HG03558 (cell line): ENCODE measurements around the gene HTR1E.
"Not testable (repeated sequence)": the region's sequence is repeated elsewhere in the genome, so short reads cannot be mapped to it uniquely, and the experiment has no call there.

Source experiments
- ATAC-seq: cut with Tn5 transposase; IDR thresholded peaks from one replicate; pipeline ENCODE4 v1.9.1; 2021; ENCODE audit warnings: moderate number of reproducible peaks; ENCODE audit not compliant: unreplicated experiment; ENCODE audit errors: extremely low read depth

The HTR1E gene

DNA sequence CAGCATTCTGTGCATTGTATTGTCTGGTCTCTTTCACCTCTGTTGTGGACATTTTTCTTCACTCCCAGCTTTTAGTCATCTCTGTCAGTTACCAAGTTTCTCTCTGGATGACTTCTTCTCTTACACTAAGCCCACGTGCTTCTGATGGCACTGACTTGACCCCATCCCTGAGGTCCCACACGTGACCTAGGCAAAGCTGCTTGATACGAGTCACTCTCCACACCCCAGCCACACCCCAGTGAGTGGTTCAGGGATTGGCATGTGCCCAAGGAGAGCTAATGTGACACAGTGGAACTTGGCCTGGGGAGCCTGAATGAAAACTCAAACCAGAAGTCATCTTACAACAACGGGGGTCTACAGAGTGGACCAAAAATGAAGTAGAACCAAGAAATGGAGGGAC, 32.2 kb downstream of the HTR1E start:
- ATAC-seq: no peak

DNA sequence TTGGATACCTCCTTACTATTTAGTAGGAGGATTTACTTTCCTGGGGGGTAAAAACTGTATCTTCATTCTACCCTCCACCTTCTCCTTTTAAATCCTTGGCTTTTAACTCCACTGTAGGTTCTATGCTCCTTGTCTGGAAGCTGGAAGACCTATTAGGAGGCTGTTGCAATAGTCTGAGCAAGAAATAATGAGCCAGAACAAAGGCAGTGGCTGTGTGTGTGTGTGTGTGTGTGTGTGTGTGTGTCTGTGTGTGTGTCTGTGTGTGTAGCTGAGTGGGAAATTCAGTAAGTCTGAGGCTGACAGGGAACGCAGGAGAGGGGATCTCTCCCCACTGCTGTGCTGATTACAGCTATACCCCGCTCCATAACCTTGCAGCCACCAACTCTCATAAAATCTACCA, 35.8 kb downstream of the HTR1E start:
- ATAC-seq: no peak

DNA sequence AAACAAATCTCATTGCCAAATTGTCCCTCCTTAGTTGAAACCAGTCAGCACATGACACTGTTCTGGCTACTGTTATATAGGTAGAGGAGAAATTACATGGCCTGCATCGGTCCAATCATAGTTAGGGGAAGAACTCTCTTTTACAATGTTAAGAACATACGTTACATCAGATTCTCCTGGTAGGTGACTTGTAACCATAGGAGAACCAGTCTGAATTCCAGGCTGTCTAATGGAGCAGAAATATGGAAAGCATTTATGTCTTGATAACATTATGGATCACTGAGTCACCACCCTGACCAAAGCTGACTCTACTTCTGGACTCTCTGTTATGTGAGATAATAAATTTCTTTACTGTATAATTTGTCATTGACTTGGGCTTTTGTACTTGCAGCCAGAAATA, 40.9 kb downstream of the HTR1E start:
- no peak for ATAC-seq

DNA sequence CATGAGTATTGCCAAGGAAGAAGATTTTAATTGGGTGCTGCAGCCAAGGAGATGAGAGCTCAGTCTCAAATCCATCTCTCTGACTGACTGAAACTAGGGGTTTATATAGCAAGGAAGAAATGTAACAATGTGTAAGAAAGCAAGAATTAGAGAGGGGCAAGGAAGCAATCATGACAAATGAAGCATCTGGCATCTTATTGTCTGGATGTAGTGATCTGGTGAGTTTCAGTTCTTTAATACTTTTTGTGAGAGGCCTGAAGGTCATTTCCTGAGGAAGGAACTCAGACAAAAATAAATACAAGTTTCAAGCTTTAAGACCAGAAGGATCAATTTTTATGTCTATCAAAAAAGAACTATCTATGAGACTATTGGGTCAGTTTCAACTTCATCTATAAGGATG, 64.2 kb downstream of the HTR1E start:
- no peak for ATAC-seq

DNA sequence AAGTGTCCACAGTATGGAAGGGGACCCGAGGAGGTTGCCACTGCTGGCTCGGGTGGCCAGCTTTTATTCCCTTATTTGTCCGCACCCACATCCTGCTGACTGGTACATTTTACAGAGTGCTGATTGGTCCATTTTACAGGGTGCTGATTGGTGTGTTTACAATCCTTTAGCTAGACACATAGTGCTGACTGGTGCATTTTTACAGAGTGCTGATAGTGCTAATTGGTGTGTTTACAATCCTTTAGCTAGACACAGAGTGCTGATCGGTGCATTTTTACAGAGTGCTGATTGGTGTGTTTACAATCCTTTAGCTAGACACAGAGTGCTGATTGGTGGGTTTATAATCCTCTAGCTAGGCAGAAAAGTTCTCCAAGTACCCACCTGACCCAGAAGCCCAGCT, 65.1 kb downstream of the HTR1E start:
- not testable (repeated sequence) for ATAC-seq

DNA sequence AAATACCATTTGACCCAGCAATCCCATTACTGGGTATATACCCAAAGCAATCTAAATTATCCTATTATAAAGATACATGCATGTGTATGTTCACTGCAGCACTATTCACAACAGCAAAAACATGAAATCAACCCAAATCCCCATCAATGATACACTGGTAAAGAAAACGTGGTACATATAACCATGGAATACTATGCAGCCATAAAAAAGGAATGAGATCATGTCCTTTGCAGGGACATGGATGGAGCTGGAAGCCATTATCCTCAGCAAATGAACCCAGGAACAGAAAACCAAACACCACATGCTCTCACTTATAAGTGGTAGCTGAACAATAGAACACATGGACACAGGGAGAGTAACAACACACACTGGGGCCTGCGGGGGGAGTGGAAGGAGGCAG, 69.2 kb downstream of the HTR1E start:
- ATAC-seq: not testable (repeated sequence)

DNA sequence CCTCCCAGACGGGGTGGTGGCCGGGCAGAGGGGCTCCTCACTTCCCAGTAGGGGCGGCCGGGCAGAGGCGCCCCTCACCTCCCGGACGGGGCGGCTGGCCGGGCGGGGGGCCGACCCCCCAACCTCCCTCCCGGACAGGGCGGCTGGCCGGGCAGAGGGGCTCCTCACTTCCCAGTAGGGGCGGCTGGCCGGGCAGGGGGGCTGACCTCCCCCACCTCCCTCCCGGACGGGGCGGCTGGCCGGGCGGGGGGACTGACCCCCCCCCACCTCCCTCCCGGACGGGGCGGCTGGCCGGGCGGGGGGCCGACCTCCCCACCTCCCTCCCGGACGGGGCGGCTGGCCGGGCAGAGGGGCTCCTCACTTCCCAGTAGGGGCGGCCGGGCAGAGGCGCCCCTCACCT, 72.3 kb downstream of the HTR1E start:
- ATAC-seq: not testable (repeated sequence)

DNA sequence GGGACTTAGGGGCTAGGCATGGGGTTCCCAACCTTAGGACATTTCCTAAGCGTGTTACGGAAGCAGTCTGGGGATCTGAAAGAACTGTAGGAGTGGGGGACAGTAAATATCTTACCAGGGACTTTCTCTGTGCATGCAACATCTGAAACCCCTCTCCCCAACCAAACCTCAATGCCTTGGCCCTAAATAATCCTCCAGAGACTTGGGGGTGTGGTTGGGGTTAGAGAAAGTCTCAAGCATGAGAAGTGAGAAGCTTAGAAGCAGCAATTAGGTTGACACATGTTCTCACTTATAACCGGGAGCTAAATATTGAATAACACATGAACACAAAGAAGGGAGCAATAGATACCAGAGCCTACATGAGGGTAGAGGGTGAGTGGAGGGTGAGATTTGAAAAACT, 74.7 kb downstream of the HTR1E start:
- no peak for ATAC-seq

DNA sequence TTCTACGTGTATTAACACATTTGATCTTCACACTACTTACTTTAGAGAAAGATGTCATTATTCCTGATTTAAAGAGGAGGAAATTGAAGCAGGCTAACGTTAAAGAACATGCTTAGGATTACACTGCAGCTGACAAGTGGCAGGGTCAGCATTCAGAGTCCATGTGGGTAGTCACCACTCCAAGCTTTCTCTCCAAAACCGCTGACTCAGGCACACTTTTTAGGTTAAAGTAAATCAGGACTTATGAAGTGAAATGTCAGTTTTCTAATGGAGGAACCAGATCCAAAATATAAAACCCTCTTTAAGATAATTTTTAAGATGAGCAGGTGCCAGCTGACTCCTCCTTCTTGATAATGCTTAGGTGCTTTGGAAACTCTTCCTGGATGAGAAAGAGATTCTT, 75.4 kb downstream of the HTR1E start:
- no peak for ATAC-seq

DNA sequence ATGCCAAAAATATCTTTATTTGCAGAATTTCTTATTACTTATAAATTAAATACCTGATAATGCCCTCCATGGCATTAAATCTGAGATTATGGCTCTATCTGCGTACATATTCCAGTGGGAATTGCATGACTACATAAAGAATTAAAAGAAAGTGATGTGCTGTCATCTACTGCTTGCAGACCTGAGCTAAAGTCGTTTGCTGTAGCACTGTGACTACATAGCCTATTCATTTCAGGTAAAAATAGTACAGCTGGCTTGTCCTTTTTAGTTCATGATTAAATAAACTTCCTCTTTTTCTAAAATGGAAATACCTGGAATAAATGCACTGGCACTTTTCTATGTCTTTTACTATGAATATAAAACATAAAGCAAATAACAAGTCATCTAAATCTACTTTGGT, 79.4 kb downstream of the HTR1E start:
- ATAC-seq: no peak

DNA sequence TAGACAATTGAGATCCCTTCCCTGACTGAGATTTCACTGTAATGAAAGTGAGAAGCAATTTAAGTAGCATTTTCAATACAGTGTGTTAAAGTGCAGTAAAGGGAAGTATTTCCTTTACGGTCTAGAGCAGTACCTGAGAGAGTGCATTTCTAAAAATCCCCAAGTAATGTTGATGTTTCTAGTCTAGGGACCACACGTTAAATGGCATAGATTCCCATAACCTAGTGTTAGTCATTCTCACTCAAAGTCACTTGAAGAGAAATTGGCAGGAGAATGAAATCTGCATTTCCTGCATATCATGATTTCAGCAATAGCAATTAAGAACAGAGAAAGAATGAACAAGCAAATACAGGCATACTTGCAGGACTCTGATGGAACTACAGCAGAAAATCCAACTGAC, 89.7 kb downstream of the HTR1E start:
- no peak for ATAC-seq

DNA sequence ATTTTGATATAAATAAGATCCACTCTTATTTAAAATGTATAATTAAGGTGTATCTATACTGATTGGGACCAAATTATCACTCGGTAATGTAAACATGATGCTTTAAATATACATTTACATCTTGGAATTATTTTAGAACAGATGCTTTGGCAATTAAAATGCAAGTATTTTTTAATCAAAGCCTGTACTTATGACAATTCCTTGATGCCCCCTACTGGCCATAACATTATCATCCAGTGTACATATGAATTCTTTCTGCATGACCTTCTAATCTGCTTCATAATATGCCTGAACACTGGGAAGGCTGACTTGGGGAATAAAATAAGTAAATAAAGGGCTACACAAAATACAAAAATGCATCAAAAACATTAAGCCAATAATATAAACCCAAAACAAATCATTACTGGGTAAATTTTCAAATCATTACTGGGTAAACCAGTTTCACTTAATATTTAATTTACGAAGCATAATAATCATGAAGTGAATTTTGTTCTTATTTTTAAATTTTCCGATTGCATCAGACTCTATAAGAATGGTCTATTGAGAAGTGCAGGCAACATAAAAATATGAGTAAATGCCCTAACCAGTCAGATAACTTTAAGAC, 92.5 kb downstream of the HTR1E start:
- no peak for ATAC-seq

DNA sequence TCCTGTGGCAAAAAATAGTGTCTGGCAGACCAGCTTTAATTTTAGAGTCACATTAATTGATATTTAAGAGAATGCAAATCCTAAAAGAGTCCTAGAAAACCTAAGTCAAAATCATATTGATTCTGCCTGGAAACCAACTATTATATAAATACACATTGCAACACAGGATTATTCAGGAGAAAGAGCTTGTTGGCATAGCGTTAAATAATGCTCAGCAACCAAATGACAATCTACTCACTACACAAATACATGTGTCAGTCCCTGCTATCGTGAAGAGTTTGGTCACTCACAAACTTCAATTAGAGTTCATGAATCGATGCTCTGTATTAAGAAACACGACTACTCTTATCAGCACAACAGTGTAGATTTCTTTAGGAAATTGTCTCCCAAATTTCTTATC, 103.4 kb downstream of the HTR1E start:
- ATAC-seq: no peak

DNA sequence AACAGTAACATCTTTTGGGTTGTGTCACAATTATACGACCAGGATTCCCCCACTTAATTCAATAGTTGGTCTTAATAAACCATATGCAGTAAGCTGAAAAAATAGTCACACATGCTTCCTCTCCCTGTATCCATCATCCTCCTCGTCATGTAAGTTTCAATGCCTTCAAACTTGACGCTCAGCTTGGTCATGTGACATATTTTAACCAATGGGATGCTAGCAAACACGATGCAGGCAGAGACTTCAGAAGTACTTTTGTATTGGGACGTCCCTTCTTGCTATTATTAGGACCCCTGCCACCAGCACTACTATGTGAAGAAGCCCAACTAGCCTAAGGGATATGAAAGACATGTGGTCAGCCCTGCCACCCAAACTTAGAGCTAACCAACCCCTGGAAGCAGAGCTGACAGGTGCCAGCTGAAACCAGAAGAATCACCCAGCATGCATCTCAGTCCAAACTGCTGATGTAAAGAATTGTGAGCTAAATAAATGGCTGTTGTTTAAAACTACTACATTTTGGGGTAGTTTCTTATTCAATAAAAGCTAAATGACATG, 108.3 kb downstream of the HTR1E start:
- no peak for ATAC-seq

DNA sequence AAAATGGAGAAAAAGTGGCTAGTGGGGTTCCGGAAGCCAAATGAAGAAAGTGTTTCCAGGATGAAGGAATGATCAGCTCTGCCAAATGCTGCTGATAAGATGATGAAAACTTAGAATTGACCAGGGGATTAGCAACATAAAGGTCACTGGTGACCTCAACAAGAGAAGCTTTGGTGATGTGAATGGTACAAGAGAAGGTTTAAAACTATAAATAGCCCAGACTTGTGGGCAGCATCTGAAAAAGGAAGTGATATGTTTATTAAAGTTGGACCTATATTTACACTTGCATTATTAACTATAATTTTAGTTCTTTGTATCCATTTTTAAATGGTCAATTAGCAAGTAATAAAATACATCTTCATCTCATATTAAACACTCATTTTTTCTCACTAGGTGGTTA, 112.5 kb downstream of the HTR1E start:
- no peak for ATAC-seq

DNA sequence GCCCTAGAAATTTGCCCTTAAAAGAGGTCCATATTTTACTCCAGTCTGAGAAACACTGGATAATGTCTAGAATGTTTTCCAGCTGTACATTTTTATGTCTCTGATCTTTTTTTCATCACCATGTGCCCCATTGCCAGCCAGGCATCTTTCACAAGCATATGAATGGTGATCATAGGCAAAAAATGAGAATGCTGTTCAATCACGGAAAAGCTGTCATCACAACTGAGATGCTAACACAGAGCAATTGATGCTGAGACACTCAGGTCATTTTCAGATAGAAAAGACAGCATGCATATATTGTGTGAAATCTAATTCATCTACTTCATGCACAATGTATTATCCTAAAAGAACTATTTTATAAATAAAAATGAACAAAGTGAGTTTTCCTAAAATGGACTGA, 116.0 kb downstream of the HTR1E start:
- ATAC-seq: no peak

DNA sequence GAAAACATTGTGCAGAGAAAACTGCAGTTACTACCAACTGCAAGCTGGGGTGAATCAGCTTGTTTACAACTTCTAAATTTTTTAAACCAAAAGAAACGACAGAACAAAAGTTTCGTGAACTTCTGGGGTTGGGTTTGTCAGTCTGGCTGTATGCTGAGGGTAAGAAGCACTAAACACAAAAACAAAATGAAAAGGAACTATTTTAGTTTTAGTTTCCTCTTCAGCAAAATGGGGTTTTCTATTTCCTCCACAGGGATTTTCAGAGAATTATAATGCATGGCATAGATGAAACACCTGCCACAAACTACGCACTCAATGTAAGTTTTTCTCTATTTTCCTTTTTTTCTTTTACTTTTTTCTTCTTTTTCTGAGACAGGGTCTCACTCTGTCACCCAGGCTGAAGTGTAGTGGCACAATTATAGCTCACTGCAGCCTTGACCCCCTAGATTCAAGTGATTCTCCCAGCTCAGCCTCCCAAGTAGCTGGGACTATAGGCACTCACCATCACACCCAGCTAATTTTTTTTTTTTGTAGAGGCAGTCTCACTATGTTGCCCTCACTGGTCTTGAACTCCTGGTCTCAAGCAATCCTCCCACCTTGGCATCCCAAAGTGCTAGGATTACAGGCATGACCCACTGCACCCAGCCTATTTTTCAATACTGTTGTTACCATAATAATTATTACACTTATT, 117.0 kb downstream of the HTR1E start:
- ATAC-seq: no peak

DNA sequence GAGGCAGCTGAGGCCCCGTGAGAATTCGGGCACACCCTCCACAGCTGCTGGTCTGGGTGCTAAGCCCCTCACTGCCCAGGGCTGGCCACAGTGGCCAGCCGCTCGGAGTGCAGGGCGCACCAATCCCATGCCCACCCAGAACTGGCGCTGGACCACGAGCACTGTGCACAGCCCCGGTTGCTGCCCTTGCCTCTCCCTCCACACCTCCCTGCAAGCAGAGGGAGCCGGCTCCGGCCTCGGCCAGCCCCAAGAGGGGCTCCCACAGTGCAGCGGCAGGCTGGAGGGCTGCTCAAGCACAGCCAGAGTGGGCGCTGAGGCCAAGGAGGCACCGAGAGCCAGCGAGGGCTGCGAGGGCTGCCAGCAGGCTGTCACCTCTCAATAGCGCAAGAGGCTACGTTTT, 122.6 kb downstream of the HTR1E start:
- no peak for ATAC-seq

DNA sequence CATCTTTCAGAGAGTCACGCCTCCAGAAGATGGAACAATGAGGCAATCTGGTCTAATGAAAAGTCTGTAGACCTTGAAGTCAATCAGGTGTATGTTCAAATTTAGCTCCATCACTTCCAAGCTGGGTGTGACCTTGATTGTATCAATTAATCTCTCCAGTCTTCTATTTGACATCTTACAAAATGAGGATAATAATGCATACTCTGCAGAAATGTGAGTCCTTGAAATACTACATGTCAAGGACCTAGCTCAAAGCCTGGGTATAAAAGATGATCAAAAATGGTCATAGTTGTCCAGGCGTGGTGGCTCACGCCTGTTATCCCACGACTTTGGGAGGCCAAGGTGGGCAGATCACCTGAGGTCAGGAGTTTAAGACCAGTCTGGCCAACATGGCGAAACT, 127.8 kb downstream of the HTR1E start:
- ATAC-seq: no peak
